H1 (cell line): ENCODE measurements around the gene CFD. TPM values are rescaled to one million over a fixed set of nuclear protein-coding genes. Genes with fewer than 3 reads are reported as not detected.

Experiments
- SUZ12 ChIP-seq: fragments of 200-600 bp; sonication (generic); IDR thresholded peaks from 2 replicates; pipeline ENCODE4 v1.6.1; 2012; ENCODE audit warnings: mild to moderate bottlenecking, inconsistent platforms, low read length, moderate library complexity, mixed read lengths
- polyA plus RNA-seq, 7 experiments: library from polyadenylated mRNA; depleted of rRNA in 3 of 7; stranded (reverse) in 5 of 7; unstranded in 2 of 7; fragments of >200 nt in 5 of 7; fragments of 200-250 nt in 2 of 7; gene quantifications; 1 replicate in 5 of 7; 2 replicates in 1 of 7; 4 replicates in 1 of 7; pipeline versions ENCODE4 v1.2.1 to v1.2.3, GENCODE V29; 2011 to 2013; ENCODE audit warnings: missing spikeins in 2 of 7, mixed read lengths in 2 of 7
- total RNA-seq: library from RNA; stranded (reverse); fragmentation: NEBNext Ultra II Directional; extraction: Animal tissue kit (Norgen Biotek cat#: 25700); gene quantifications from 2 replicates; pipeline ENCODE4 v1.2.1, GENCODE V29; 2021

CFD gene
- total and polyA plus RNA-seq, 2 of the 8 experiments (the other 6 are each of a cell fraction or from before 2014, with no cell fraction given): 1.7 to 2.8 TPM

- TF ChIP-seq SUZ12: no peak
These were observed 34.6 kb upstream of the CFD start (continued) for GRCh38 chr19:824885-825284.
